ENCODE results near the gene P2RY13. TPM values are rescaled to one million over a fixed set of nuclear protein-coding genes. Genes with fewer than 3 reads are reported as not detected.

P2RY13 gene
- total RNA-seq, 1 experiment from 2014 or later: not detected

- Mint-ChIP-seq H3K27me3 (ENCODE audit: low read depth) (no peaks in the 10 kb centered on the region), H3K36me3 (no peaks in the 10 kb centered on the region), H3K27ac (no peak overlapping the region), H3K9me3 (no peaks in the 10 kb centered on the region), H3K4me3 (no peak overlapping the region), H3K4me1 (peaks cover 40% of the 10 kb centered on the region)
- DNase-seq (ENCODE audit: low spot score) (no peak), ATAC-seq (no peak)
- ChIA-PET CTCF (interaction anchor here (0.7 kb wide), 1 partner anchor 118 kb away, joined by 3 read pairs; no protein-coding TSS in a partner anchor), POLR2A (no interaction called here)
- TF ChIP-seq ZNF138 (CRISPR knock-in tag; conservative IDR thresholded peaks at IDR 0.05) (no peak), OVOL2 (CRISPR knock-in tag; IDR thresholded peaks at IDR 0.05; ENCODE audit: borderline replicate concordance) (no peak), PRRX2 (CRISPR knock-in tag; IDR thresholded peaks at IDR 0.05) (no peak), CREM (CRISPR knock-in tag; IDR thresholded peaks at IDR 0.05) (no peak), ESRRA (CRISPR knock-in tag; IDR thresholded peaks at IDR 0.05; ENCODE audit: borderline replicate concordance) (no peak), ETV6 (CRISPR knock-in tag; IDR thresholded peaks at IDR 0.05) (no peak), MLX (CRISPR knock-in tag; IDR thresholded peaks at IDR 0.05) (no peak), JUN (CRISPR knock-in tag; IDR thresholded peaks at IDR 0.05) (no peak), TP53 (CRISPR knock-in tag; IDR thresholded peaks at IDR 0.05) (no peak), ZNF423 (CRISPR knock-in tag; IDR thresholded peaks at IDR 0.05) (no peak), EMX1 (CRISPR knock-in tag; IDR thresholded peaks at IDR 0.05) (no peak), CREB1 (CRISPR knock-in tag; IDR thresholded peaks at IDR 0.05) (no peak)
- TF ChIP-seq, protein P1, sequence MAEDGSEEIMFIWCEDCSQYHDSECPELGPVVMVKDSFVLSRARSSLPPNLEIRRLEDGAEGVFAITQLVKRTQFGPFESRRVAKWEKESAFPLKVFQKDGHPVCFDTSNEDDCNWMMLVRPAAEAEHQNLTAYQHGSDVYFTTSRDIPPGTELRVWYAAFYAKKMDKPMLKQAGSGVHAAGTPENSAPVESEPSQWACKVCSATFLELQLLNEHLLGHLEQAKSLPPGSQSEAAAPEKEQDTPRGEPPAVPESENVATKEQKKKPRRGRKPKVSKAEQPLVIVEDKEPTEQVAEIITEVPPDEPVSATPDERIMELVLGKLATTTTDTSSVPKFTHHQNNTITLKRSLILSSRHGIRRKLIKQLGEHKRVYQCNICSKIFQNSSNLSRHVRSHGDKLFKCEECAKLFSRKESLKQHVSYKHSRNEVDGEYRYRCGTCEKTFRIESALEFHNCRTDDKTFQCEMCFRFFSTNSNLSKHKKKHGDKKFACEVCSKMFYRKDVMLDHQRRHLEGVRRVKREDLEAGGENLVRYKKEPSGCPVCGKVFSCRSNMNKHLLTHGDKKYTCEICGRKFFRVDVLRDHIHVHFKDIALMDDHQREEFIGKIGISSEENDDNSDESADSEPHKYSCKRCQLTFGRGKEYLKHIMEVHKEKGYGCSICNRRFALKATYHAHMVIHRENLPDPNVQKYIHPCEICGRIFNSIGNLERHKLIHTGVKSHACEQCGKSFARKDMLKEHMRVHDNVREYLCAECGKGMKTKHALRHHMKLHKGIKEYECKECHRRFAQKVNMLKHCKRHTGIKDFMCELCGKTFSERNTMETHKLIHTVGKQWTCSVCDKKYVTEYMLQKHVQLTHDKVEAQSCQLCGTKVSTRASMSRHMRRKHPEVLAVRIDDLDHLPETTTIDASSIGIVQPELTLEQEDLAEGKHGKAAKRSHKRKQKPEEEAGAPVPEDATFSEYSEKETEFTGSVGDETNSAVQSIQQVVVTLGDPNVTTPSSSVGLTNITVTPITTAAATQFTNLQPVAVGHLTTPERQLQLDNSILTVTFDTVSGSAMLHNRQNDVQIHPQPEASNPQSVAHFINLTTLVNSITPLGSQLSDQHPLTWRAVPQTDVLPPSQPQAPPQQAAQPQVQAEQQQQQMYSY (CRISPR knock-in tag; IDR thresholded peaks at IDR 0.05): no peak
Measured at GRCh38 chr3:151345859-151346258, 16.5 kb upstream of the P2RY13 start.

DNA sequence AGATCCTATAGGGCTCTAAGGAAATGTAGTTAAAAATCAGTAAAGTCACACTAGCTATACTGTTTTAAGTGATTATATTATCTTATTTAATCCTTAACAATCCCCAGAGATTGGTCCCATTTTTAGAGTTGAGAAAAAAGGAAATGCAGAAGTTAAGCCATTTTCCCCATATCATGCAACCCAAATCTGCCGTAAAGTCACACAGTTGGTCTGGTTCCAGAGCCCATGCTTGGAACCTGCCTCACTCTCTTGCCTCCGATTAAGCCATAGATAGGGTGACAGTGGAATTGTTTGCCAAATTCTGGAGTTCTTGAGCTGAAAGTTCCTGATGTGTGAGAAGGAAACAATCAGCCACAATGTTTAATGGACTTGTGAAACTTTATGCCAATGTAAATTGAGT lies 2.3 kb upstream of the P2RY13 start:
- TF ChIP-seq ATF6 (CRISPR knock-in tag; IDR thresholded peaks at IDR 0.05) (no peak), SP1 (CRISPR knock-in tag; conservative IDR thresholded peaks at IDR 0.05) (no peak), USF1 (CRISPR knock-in tag; IDR thresholded peaks at IDR 0.05) (no peak), FOXK1 (CRISPR knock-in tag; IDR thresholded peaks at IDR 0.05) (no peak), FOXJ3 (CRISPR knock-in tag; IDR thresholded peaks at IDR 0.05; ENCODE audit: borderline replicate concordance) (no peak), TP53 (CRISPR knock-in tag; IDR thresholded peaks at IDR 0.05) (no peak), NFE2L1 (CRISPR knock-in tag; IDR thresholded peaks at IDR 0.05) (no peak), ZNF121 (CRISPR knock-in tag; IDR thresholded peaks at IDR 0.05) (no peak), ZBTB21 (CRISPR knock-in tag; IDR thresholded peaks at IDR 0.05; ENCODE audit: borderline replicate concordance) (no peak)
- TF ChIP-seq, protein P2, sequence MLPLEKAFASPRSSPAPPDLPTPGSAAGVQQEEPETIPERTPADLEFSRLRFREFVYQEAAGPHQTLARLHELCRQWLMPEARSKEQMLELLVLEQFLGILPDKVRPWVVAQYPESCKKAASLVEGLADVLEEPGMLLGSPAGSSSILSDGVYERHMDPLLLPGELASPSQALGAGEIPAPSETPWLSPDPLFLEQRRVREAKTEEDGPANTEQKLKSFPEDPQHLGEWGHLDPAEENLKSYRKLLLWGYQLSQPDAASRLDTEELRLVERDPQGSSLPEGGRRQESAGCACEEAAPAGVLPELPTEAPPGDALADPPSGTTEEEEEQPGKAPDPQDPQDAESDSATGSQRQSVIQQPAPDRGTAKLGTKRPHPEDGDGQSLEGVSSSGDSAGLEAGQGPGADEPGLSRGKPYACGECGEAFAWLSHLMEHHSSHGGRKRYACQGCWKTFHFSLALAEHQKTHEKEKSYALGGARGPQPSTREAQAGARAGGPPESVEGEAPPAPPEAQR (CRISPR knock-in tag; IDR thresholded peaks at IDR 0.05): no peak
- TF ChIP-seq, protein P3, sequence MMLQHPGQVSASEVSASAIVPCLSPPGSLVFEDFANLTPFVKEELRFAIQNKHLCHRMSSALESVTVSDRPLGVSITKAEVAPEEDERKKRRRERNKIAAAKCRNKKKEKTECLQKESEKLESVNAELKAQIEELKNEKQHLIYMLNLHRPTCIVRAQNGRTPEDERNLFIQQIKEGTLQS (CRISPR knock-in tag; conservative IDR thresholded peaks at IDR 0.05): no peak
- TF ChIP-seq, protein P4, sequence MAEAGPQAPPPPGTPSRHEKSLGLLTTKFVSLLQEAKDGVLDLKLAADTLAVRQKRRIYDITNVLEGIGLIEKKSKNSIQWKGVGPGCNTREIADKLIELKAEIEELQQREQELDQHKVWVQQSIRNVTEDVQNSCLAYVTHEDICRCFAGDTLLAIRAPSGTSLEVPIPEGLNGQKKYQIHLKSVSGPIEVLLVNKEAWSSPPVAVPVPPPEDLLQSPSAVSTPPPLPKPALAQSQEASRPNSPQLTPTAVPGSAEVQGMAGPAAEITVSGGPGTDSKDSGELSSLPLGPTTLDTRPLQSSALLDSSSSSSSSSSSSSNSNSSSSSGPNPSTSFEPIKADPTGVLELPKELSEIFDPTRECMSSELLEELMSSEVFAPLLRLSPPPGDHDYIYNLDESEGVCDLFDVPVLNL (CRISPR knock-in tag; IDR thresholded peaks at IDR 0.05; ENCODE audit: borderline replicate concordance, low read depth): no peak
- ChIA-PET POLR2A (no interaction called here), CTCF (no interaction called here)
- Mint-ChIP-seq H3K36me3 (no peaks in the 10 kb centered on the region), H3K4me3 (no peak overlapping the region), H3K9me3 (no peaks in the 10 kb centered on the region), H3K27ac (peak overlapping the region; percentile 18; the same call in 1 of the 2 replicates), H3K4me1 (peaks cover 8% of the 10 kb centered on the region), H3K27me3 (ENCODE audit: low read depth) (no peaks in the 10 kb centered on the region)
- DNase-seq (ENCODE audit: low spot score): no peak
- no peak for ATAC-seq
